NOMO-1 treated with DMSO at 0.1 percent for 48 hours (cell line): ENCODE measurements around the gene DCDC2.
"Not testable (repeated sequence)": the region's sequence is repeated elsewhere in the genome, so short reads cannot be mapped to it uniquely, and the experiment has no call there.

Source experiments
- DNase-seq: peaks from one replicate; lab custom pipeline; 2025; ENCODE audit not compliant: unreplicated experiment; lab: John Stamatoyannopoulos, UW

Gene DCDC2

DNA sequence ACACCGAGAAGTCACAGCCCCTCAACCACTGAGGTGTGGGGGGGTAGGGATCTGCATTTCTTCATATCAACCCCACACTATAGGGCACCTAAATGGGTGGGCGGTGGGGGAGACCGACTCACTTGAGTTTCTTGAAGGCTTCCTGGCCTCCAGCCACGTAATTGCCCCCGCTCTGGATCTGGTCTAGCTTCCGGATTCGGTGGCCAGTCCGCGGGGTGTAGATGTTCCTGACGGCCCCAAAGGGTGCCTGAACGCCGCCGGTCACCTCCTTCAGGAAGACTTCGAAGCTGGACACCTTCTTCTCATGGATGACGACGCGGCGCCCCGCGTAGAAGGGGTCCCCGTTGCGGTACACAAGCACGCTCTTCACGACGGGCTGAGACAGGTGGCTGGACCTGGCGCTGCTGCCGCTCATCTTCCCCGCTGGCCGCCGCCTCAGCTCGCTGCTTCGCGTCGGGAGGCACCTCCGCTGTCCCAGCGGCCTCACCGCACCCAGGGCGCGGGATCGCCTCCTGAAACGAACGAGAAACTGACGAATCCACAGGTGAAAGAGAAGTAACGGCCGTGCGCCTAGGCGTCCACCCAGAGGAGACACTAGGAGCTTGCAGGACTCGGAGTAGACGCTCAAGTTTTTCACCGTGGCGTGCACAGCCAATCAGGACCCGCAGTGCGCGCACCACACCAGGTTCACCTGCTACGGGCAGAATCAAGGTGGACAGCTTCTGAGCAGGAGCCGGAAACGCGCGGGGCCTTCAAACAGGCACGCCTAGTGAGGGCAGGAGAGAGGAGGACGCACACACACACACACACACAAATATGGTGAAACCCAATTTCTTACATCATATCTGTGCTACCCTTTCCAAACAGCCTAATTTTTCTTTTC is at the start of gene DCDC2:
DCDC2 (minus strand) TSS at position 724 of the 883 bp plus-strand sequence; CDS start at position 415, 309 bp downstream.
- peak; percentile 27 for DNase-seq

DNA sequence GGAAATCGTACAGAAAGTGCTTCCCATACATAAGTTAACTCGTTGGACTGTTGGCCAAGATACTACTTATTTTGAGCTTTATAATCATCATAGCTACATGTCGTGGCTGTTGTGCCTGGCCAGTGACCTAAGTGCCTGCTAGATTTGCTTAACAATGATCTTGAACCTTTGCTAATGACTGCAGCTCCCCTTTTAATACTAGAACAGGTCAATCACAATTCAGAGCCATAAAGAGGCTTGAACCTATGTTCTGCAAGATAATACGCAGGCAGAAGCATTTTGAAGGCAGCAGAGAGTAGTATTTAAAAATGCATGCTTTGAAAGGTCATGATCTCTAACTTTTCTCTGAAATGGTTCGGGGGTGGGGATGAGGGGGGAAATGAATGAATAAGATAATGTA is 47.4 kb upstream of the DCDC2 start:
- no peak for DNase-seq

DNA sequence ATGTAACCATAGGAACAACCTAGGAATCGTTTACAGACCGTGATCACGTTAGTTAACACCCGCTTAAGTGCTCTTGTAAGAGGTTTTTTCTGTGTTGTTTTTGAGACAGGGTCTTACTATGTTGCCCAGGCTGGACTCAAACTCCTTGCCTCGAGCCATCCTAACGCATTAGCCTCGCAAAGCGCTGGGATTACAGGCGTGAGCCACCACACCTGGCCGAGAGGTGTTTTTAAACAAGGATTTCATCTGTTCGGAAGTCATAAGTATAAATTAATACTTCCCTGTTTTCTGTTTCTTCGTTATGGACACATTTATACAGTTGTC is 45.6 kb upstream of the DCDC2 start:
- DNase-seq, result peak; percentile 35

DNA sequence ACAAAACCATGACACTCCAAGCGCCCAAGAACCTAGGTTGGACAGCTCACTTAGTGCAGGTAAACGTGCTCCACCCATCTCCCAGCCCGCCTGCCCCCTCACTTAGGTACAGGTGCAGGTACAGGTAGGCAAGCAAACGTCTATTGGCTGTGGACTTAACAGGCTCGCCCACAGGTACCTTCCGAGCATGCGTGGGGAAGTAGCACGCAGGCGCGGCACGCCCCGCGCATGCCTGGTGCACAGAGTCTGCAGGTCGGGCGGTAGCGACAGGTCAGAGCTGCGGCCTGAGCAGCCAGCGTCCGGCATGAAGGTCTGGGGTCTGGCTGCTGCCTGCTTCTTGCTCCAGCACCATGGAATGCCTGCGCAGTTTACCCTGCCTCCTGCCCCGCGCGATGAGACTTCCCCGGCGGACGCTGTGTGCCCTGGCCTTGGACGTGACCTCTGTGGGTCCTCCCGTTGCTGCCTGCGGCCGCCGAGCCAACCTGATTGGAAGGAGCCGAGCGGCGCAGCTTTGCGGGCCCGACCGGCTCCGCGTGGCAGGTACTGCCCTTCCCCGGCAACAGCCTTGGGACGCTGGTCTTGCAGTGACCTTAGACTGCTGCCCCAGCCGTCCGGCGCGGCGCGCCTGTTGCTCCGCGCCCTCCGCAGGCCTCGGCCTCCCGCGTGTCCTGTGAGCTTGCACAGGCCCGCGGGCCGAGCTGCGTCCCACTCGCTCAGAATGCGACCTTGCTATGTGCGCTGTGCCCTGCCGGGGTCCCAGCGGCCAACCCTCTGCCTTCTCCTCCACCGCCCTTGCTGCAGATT is 45.0 kb upstream of the DCDC2 start, which contains the start of gene MRS2:
MRS2 (plus strand) TSS at position 240 of the 804 bp plus-strand sequence; CDS start at position 351, 111 bp downstream.
- DNase-seq, result peak; percentile 61

DNA sequence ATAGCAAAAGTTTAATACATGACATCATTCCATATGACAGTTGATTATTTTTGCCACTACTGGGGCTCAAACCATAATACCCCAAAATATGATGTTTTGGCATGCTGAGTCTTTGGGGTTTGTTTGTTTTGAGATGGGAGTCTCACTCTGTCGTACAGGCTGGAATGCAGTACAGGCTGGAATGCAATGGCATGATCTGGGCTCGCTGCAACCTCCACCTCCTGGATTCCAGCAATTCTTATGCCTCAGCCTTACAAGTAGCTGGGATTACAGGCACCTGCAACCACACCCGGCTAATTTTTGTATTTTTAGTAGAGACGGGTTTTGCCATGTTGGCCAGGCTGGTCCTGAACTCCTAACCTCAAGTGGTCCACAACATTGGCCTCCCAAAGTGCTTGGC is 43.6 kb upstream of the DCDC2 start:
- DNase-seq, result no peak

DNA sequence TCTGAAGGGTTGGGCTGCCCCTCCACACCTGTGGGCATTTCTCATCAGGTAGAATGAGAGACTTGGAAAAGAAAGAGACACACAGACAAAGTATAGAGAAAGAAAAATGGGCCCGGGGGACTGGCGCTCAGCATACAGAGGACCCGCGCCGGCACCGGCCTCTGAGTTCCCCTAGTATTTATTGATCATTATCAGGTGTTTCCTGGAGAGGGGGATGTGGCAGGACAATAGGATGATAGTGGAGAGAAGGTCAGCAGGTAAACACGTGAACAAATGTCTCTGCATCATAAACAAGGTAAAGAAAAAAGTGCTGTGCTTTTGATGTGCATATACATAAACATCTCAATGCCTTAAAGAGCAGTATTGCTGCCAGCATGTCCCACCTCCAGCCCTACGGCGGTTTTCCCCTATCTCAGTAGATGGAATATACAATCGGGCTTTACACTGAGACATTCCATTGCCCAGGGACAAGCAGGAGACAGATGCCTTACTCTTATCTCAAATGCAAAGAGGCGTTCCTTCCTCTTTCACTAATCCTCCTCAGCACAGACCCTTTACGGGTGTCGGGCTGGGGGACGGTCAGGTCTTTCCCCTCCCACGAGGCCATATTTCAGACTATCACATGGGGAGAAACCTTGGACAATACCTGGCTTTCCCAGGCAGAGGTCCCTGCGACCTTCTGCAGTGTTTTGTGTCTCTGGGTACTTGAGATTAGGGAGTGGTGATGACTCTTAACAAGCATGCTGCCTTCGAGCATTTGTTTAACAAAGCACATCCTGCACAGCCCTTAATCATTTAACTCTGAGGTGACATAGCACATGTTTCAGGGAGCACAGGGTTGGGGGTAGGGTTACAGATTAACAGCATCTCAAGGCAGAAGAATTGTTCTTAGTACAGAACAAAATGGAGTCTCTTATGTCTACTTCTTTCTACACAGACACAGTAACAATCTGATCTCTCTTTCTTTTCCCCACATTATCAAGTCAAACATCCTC is 42.5 kb upstream of the DCDC2 start:
- not testable (repeated sequence) for DNase-seq

DNA sequence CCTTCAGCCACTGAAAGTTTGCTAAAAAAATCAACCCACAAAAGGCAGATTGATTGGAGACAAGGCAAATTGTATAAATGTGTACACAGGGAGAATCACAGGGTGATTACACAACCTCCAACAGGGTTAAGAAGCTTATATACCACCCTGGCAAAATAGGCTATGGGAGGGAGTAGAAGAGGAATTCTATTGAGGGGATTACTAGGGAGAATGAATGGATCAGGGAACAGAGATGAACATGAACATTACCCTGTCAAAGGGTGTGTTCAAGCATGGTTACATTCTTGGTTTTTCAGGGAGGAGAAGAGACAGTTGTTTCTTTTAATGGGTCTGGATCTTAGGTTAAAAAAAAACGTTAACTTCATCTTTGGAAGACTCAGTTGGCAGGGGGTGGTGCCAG is 39.8 kb upstream of the DCDC2 start:
- no peak for DNase-seq

DNA sequence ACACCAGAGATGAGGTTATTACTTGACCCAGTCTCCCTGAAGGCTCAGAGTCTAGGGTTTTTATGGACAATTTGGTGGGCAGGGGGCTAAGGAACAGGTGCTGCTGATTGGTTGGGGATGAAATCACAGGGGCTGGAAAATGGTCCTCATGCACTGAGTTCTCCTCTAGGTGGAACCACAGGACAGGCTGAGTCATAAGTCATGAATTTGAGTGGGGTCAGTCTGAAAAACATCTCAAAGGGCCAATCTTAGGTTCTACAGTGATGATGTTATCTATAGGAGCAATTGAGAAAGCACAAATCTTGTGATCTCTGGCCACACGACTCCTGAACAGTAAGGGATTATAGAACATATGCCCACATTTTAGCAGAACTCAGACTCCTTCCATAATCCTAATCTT is 39.0 kb upstream of the DCDC2 start:
- DNase-seq, result no peak

DNA sequence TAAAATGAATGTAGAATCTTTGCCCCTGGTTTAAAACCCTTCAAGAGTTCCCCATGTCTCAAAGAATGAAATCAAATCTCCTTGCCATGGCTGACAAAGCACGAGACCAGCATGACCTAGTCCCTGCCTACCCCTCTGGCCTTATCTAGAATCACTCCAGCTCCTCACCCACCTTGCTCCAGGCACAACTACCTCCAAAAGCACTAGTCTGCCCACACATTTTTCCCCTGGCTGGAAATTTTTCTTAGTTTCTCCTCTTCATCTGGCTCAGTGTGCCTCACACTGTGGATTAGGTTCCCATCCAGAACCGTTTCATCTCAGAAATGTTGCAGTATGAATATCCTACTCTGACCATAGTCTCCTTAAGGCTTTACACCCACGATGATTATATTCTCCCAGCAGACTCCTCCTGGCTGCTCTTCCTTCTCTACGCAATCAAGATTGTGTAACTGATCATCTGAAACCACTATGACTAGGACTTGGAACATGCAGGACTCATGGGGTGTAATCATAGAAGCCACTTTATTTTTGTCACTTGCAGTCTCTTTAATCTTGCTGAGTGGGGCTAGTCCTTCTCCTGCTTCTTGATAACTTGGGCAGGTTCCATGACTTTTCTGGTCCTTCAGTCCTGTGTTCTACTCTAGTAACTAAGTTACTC is 37.0 kb upstream of the DCDC2 start:
- peak; percentile 61 for DNase-seq

DNA sequence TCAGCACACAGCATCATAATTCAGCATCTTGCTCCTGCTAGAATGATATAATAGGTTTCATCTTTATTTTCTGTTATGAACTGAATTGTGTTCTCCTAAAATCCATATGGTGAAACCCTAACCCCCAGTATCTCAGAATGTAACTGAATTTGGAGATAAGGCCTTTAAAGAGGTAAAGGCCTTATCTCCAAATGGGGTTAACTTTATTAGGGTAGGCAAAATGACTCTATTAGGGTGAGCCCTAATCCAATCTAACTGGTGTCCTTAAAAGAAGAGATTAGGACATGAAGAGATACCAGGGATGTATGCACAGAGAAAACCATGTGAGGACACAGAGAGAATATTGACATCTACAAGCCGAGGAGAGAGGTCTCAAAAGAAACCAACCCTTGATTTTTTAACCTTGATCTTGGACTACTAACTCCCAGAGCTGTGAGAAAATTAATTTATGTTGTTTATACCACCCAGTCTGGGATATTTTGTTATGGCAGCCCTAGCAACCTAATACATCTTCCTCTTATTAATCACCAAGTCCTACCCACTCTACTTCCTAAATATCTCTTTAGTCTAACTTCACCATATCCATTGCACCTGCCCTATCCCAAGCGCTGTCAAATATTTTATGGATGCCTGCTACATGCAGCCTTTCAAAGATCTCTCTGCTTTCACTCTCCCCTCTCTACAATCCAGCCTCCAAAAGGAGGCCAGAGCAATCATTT is 36.4 kb upstream of the DCDC2 start:
- DNase-seq, result no peak

DNA sequence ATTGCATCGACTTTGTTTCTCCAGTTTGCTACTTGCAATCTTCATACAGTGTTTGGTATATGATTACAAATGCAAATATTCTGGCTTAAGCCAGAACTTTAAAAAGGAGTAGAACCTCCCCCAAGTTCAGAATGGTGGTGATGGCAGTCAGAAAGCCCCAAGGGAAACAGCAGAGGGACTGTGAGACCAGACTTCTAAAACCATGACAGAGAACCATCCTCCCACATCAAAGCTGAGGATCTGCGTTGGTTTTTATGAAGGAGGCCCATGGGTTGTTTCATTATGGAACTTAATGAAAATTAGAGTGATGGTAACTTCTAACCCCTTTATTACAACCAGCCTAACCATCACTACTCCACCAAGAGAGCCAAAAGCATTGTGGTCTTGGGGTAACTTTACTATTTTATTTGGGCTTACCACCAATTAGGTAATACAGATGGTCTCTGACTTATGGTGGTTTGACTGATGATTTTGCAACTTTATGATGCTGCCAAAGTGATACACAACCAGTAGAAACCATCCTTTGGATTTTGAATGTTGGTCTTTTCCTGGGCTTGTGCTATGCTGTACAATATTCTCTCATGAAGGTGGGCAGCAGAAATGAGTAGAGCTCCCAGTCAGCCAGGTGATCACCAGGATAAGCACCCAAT is 34.0 kb upstream of the DCDC2 start:
- DNase-seq, result no peak

DNA sequence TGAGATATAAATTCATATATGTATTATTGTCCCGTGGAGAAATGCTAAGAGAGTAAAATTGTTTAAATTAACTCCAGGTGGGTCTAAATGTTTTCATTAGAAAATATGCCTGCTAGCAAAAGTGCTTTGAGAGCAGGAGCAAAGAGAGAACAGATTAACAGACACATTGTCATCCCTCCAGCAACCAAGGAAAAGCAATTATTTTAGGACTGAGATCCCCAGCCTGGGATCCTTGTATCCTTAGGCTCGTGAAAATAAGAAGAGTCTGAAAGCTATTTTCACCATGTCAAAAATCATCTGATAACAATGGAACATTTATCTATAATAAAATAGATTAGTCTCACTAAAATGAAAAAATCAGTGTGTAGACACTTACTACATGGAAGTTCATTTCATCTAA is 33.3 kb upstream of the DCDC2 start:
- no peak for DNase-seq

DNA sequence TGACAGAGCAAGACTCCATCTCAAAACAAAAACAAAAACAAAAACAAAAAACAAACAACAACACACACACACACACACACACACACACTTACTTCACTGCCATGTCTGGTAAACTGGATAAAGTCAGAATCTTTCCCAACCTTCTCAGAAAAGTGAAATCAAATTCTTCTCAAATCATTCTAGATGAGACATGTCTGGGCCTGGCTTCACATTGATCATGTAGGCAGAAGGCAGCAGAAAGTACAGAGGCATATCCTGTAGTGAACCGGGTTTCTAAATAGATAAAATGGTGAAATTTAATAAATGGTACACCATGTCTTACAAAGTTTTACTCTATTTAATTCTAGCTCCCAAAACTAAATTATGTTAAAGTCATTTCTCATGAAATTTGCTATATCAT is 30.0 kb upstream of the DCDC2 start:
- DNase-seq, result no peak

DNA sequence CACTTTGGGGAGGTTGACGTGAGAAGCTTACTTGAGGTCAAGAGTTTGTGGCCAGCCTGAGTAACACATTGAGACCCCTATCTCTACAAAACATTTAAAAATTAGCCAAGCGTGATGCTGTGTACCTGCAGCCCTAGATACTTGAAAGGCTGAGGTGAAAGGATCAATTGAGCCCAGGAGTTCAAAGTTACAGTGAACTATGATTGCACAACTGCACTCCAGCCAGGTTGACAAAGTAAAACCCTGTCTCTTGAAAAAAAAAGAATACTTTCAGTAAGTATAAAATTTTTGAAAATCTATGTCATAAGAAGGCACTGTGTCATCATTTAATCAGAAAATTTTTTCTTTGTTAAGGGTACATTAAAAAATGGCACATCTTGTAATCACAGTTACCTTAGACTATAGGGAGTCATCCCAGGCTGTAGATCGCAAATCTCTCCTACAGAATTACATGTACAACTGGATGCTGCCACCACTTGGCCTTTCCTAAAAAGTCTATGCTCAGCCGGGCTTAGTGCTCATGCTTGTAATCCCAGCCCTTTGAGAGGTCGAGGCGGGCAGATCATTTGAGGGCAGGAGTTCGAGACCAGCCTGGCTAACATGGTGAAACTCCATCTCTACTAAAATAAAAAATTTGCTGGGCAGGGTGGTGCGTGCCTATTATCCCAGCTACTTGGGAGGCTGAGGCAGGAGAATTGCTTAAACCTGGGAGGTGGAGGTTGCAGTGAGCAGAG is 27.8 kb upstream of the DCDC2 start:
- no peak for DNase-seq

DNA sequence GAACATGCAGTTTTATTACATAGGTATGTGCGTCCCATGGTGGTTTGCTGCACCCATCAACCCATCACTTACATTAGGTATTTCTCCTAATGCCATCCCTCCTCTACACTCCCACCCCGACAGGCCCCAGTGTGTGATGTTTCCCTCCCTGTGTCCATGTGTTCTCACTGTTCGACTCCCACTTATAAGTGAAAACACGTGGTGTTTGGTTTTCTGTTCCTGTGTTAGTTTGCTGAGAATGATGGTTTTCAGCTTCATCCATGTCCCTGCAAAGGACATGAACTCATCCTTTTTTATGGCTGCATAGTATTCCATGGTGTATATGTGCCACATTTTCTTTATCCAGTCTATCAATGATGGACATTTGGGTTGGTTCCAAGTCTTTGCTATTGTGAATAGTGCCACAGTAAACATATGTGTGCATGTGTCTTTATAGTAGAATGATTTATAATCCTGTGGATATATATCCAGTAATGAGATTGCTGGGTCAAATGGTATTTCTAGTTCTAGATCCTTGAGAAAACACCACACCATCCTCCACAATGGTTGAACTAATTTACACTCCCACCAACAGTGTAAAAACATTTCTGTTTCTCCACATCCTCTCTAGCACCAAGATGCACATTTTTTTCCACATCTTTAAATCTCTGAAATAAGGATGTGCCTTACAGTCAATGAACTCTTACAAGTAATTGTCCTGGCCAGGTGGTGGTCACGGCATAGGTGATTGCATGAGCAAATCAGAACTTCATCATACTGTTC is 26.7 kb upstream of the DCDC2 start:
- DNase-seq, result not testable (repeated sequence)

DNA sequence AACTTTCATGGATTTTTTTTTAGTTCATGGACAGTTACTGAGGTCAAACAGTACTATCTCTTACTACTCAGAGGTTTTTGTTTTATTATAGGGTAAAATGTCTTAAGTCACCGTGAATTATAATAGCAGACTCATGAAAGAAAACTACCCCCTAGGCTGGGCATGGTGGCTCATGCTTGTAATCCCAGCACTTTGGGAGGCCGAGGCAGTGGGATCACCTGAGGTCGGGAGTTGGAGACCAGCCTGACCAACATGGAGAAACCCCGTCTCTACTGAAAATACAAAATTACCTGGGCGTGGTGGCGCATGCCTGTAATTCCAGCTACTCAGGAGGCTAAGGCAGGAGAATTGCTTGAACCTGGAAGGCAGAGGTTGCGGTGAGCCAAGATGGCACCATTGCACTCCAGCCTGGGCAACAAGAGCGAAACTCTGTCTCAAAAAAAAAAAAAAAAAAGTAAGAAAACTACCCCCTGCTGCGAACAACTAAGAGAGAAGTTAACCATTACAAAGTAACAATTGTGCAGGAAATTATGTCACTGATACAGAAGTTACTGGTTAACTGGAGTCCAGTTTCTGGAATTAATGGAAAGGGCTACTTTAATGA is 25.1 kb upstream of the DCDC2 start:
- DNase-seq, result not testable (repeated sequence)

DNA sequence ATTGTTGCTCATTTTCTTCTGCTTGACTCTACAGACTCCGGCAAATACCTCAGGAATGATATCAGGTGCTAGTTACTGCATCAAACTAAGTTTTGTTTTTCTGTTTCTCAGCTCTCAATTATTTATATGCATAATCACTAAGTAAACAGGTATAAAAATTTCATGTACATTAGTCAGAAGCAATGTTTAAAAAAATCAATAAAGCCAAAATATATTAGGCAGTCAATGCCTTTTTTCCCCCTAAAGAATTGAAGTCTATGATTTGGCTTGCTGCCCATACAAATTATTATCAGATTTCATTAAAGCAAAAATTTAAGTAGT is 24.3 kb upstream of the DCDC2 start:
- no peak for DNase-seq
